Measurements from ENCODE around the gene ESPN.
"Not testable (repeated sequence)": the region's sequence is repeated elsewhere in the genome, so short reads cannot be mapped to it uniquely, and the experiment has no call there.

- TF ChIP-seq, protein P1, sequence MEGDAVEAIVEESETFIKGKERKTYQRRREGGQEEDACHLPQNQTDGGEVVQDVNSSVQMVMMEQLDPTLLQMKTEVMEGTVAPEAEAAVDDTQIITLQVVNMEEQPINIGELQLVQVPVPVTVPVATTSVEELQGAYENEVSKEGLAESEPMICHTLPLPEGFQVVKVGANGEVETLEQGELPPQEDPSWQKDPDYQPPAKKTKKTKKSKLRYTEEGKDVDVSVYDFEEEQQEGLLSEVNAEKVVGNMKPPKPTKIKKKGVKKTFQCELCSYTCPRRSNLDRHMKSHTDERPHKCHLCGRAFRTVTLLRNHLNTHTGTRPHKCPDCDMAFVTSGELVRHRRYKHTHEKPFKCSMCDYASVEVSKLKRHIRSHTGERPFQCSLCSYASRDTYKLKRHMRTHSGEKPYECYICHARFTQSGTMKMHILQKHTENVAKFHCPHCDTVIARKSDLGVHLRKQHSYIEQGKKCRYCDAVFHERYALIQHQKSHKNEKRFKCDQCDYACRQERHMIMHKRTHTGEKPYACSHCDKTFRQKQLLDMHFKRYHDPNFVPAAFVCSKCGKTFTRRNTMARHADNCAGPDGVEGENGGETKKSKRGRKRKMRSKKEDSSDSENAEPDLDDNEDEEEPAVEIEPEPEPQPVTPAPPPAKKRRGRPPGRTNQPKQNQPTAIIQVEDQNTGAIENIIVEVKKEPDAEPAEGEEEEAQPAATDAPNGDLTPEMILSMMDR (IDR thresholded peaks at IDR 0.05), result not testable (repeated sequence)
- TF ChIP-seq POLR2A (IDR thresholded peaks at IDR 0.05), result not testable (repeated sequence)
Observed at GRCh38 chr1:6429660-6430411, 5.3 kb downstream of the ESPN start.

Data from esophagus squamous epithelium (tissue), 4 donors.